ENCODE data around the gene KMT2E.

KMT2E gene

GRCh38 chr7:105060437-105060836 lies 46.4 kb downstream of the KMT2E start:
- no peaks in the 10 kb centered on the region for H3K9me3 ChIP-seq (ENCODE audit: control insufficient read depth, low read length)
- no peak overlapping the region for H4K91ac ChIP-seq (ENCODE audit: low read length)
- H2BK15ac ChIP-seq (ENCODE audit: low read depth, poor library complexity, severe bottlenecking), result no peak overlapping the region
- no peak overlapping the region for H3K4ac ChIP-seq (ENCODE audit: low read depth in 1 of 2, low read length in 2 of 2)
- H2AK5ac ChIP-seq (ENCODE audit: low read length, severe bottlenecking), result no peak overlapping the region
- no peak overlapping the region for H3K4me3 ChIP-seq (ENCODE audit: insufficient read depth in 1 of 2, low read depth in 1 of 2, low read length in 2 of 2)
- H3K36me3 ChIP-seq (ENCODE audit: control insufficient read depth in 1 of 2, insufficient read depth in 2 of 2, low read depth in 1 of 2, low read length in 2 of 2), result peaks cover 0 to 87% of the 10 kb centered on the region in 2 experiments
- DNase-seq, result no peak
- H3K27ac ChIP-seq (ENCODE audit: low read length, poor library complexity, severe bottlenecking), result no peak overlapping the region
- no peak overlapping the region for H2BK120ac ChIP-seq (ENCODE audit: low read depth, low read length)
- no peak overlapping the region for H3K14ac ChIP-seq (ENCODE audit: low read length in 2 of 2)
- H3K18ac ChIP-seq (ENCODE audit: low read depth in 1 of 2, low read length in 2 of 2), result no peak overlapping the region
- H3K9ac ChIP-seq (ENCODE audit: low read length), result no peak overlapping the region
- no peak overlapping the region for H2BK12ac ChIP-seq (ENCODE audit: low read length in 2 of 2)
- H3K27me3 ChIP-seq (ENCODE audit: control insufficient read depth in 1 of 2, insufficient read depth in 1 of 2, low read length in 2 of 2), result no peaks in the 10 kb centered on the region
- H2AFZ ChIP-seq (ENCODE audit: low read depth, low read length), result no peak overlapping the region
- H3K4me2 ChIP-seq (ENCODE audit: low read length, poor library complexity, severe bottlenecking), result no peak overlapping the region
- no peak overlapping the region for H2BK5ac ChIP-seq (ENCODE audit: low read depth, low read length, poor library complexity, severe bottlenecking)
- peaks cover 1% of the 10 kb centered on the region for H3K79me1 ChIP-seq (replicated peaks; ENCODE audit: low read length, poor library complexity, severe bottlenecking)
- H3K4me1 ChIP-seq (ENCODE audit: control insufficient read depth, insufficient read depth, low read depth, low read length), result peaks cover 2% of the 10 kb centered on the region
- WGBS, result 100% methylated on average over 2 of the region's 4 CpGs
- no peak overlapping the region for H4K8ac ChIP-seq (ENCODE audit: low read length)
- H3K23ac ChIP-seq (ENCODE audit: low read length in 2 of 2), result no peak overlapping the region

GRCh38 chr7:105060923-105061322 lies 46.9 kb downstream of the KMT2E start:
- WGBS, result 100% methylated on average over 1 of the region's 3 CpGs
- Histone ChIP-seq H3K4me2 (ENCODE audit: low read length, poor library complexity, severe bottlenecking) (no peak overlapping the region), H2BK120ac (ENCODE audit: low read depth, low read length) (no peak overlapping the region), H3K23ac (ENCODE audit: low read length in 2 of 2) (no peak overlapping the region), H4K91ac (ENCODE audit: low read length) (no peak overlapping the region), H3K79me1 (replicated peaks; ENCODE audit: low read length, poor library complexity, severe bottlenecking) (peaks cover 1% of the 10 kb centered on the region), H3K4me1 (ENCODE audit: control insufficient read depth, insufficient read depth, low read depth, low read length) (peaks cover 2% of the 10 kb centered on the region), H3K4ac (ENCODE audit: low read depth in 1 of 2, low read length in 2 of 2) (no peak overlapping the region), H3K9ac (ENCODE audit: low read length) (no peak overlapping the region), H3K18ac (ENCODE audit: low read depth in 1 of 2, low read length in 2 of 2) (no peak overlapping the region), H3K27ac (ENCODE audit: low read length, poor library complexity, severe bottlenecking) (no peak overlapping the region), H3K14ac (ENCODE audit: low read length in 2 of 2) (no peak overlapping the region), H2AK5ac (ENCODE audit: low read length, severe bottlenecking) (no peak overlapping the region), H3K27me3 (ENCODE audit: control insufficient read depth in 1 of 2, insufficient read depth in 1 of 2, low read length in 2 of 2) (no peaks in the 10 kb centered on the region), H3K36me3 (ENCODE audit: control insufficient read depth in 1 of 2, insufficient read depth in 2 of 2, low read depth in 1 of 2, low read length in 2 of 2) (peaks cover 0 to 87% of the 10 kb centered on the region in 2 experiments), H2BK12ac (ENCODE audit: low read length in 2 of 2) (no peak overlapping the region), H2BK15ac (ENCODE audit: low read depth, poor library complexity, severe bottlenecking) (no peak overlapping the region), H3K4me3 (ENCODE audit: insufficient read depth in 1 of 2, low read depth in 1 of 2, low read length in 2 of 2) (no peak overlapping the region), H3K9me3 (ENCODE audit: control insufficient read depth, low read length) (no peaks in the 10 kb centered on the region), H2BK5ac (ENCODE audit: low read depth, low read length, poor library complexity, severe bottlenecking) (no peak overlapping the region), H2AFZ (ENCODE audit: low read depth, low read length) (no peak overlapping the region), H4K8ac (ENCODE audit: low read length) (no peak overlapping the region)
- no peak for DNase-seq

- no peak overlapping the region for H3K27ac ChIP-seq (ENCODE audit: low read length, poor library complexity, severe bottlenecking)
- H4K8ac ChIP-seq (ENCODE audit: low read length), result no peak overlapping the region
- WGBS, result 92% methylated on average over 1 of the region's 1 CpG
- no peaks in the 10 kb centered on the region for H3K9me3 ChIP-seq (ENCODE audit: control insufficient read depth, low read length)
- no peak overlapping the region for H3K14ac ChIP-seq (ENCODE audit: low read length in 2 of 2)
- no peak overlapping the region for H2AFZ ChIP-seq (ENCODE audit: low read depth, low read length)
- no peak overlapping the region for H3K4me3 ChIP-seq (ENCODE audit: insufficient read depth in 1 of 2, low read depth in 1 of 2, low read length in 2 of 2)
- peaks cover 8 to 95% of the 10 kb centered on the region in 2 experiments for H3K36me3 ChIP-seq (ENCODE audit: control insufficient read depth in 1 of 2, insufficient read depth in 2 of 2, low read depth in 1 of 2, low read length in 2 of 2)
- DNase-seq, result no peak
- H2BK15ac ChIP-seq (ENCODE audit: low read depth, poor library complexity, severe bottlenecking), result no peak overlapping the region
- H2BK5ac ChIP-seq (ENCODE audit: low read depth, low read length, poor library complexity, severe bottlenecking), result no peak overlapping the region
- H3K9ac ChIP-seq (ENCODE audit: low read length), result no peak overlapping the region
- H3K79me1 ChIP-seq (replicated peaks; ENCODE audit: low read length, poor library complexity, severe bottlenecking), result peaks cover 9% of the 10 kb centered on the region
- H2AK5ac ChIP-seq (ENCODE audit: low read length, severe bottlenecking), result no peak overlapping the region
- H3K4me1 ChIP-seq (ENCODE audit: control insufficient read depth, insufficient read depth, low read depth, low read length), result peaks cover 2% of the 10 kb centered on the region
- H4K91ac ChIP-seq (ENCODE audit: low read length), result no peak overlapping the region
- no peak overlapping the region for H2BK12ac ChIP-seq (ENCODE audit: low read length in 2 of 2)
- H3K4me2 ChIP-seq (ENCODE audit: low read length, poor library complexity, severe bottlenecking), result no peak overlapping the region
- no peak overlapping the region for H3K4ac ChIP-seq (ENCODE audit: low read depth in 1 of 2, low read length in 2 of 2)
- no peak overlapping the region for H3K18ac ChIP-seq (ENCODE audit: low read depth in 1 of 2, low read length in 2 of 2)
- H2BK120ac ChIP-seq (ENCODE audit: low read depth, low read length), result no peak overlapping the region
- H3K23ac ChIP-seq (ENCODE audit: low read length in 2 of 2), result no peak overlapping the region
- no peaks in the 10 kb centered on the region for H3K27me3 ChIP-seq (ENCODE audit: control insufficient read depth in 1 of 2, insufficient read depth in 1 of 2, low read length in 2 of 2)
These were observed 51.1 kb downstream of the KMT2E start for GRCh38 chr7:105065104-105065503.

GRCh38 chr7:105067691-105068090 lies 53.7 kb downstream of the KMT2E start:
- Histone ChIP-seq H2BK12ac (ENCODE audit: low read length in 2 of 2) (no peak overlapping the region), H2AK5ac (ENCODE audit: low read length, severe bottlenecking) (no peak overlapping the region), H2BK5ac (ENCODE audit: low read depth, low read length, poor library complexity, severe bottlenecking) (no peak overlapping the region), H4K91ac (ENCODE audit: low read length) (no peak overlapping the region), H3K4ac (ENCODE audit: low read depth in 1 of 2, low read length in 2 of 2) (no peak overlapping the region), H2AFZ (ENCODE audit: low read depth, low read length) (no peak overlapping the region), H3K4me1 (ENCODE audit: control insufficient read depth, insufficient read depth, low read depth, low read length) (peaks cover 3% of the 10 kb centered on the region), H3K27ac (ENCODE audit: low read length, poor library complexity, severe bottlenecking) (no peak overlapping the region), H3K4me3 (ENCODE audit: insufficient read depth in 1 of 2, low read depth in 1 of 2, low read length in 2 of 2) (no peak overlapping the region), H3K9me3 (ENCODE audit: control insufficient read depth, low read length) (no peaks in the 10 kb centered on the region), H3K27me3 (ENCODE audit: control insufficient read depth in 1 of 2, insufficient read depth in 1 of 2, low read length in 2 of 2) (no peaks in the 10 kb centered on the region), H3K4me2 (ENCODE audit: low read length, poor library complexity, severe bottlenecking) (no peak overlapping the region), H3K79me1 (replicated peaks; ENCODE audit: low read length, poor library complexity, severe bottlenecking) (peaks cover 13% of the 10 kb centered on the region), H2BK120ac (ENCODE audit: low read depth, low read length) (no peak overlapping the region), H3K18ac (ENCODE audit: low read depth in 1 of 2, low read length in 2 of 2) (no peak overlapping the region), H2BK15ac (ENCODE audit: low read depth, poor library complexity, severe bottlenecking) (no peak overlapping the region), H4K8ac (ENCODE audit: low read length) (no peak overlapping the region), H3K23ac (ENCODE audit: low read length in 2 of 2) (no peak overlapping the region), H3K14ac (ENCODE audit: low read length in 2 of 2) (no peak overlapping the region), H3K9ac (ENCODE audit: low read length) (no peak overlapping the region), H3K36me3 (ENCODE audit: control insufficient read depth in 1 of 2, insufficient read depth in 2 of 2, low read depth in 1 of 2, low read length in 2 of 2) (peaks cover 20 to 95% of the 10 kb centered on the region in 2 experiments)
- 97% methylated on average over 3 of the region's 5 CpGs for WGBS
- DNase-seq, result no peak

Data from mesenchymal stem cell (in vitro differentiated cells and primary cell).